HUES48 (cell line): ENCODE results near the gene NIPSNAP3A.
"Not testable (repeated sequence)": the region's sequence is repeated elsewhere in the genome, so short reads cannot be mapped to it uniquely, and the experiment has no call there.

Experiments
- H3K27ac ChIP-seq: one replicate; pipeline ENCODE4 v1.7.0; 2013; ENCODE audit warnings: low read depth, low read length, inconsistent platforms
- H3K27me3 ChIP-seq: 2 replicates; pipeline ENCODE4 v1.6.1; 2013; ENCODE audit warnings: mild to moderate bottlenecking, low read length; ENCODE audit not compliant: control insufficient read depth, insufficient read depth
- H3K36me3 ChIP-seq: 2 replicates; pipeline ENCODE4 v1.6.1; 2013; ENCODE audit warnings: low read length; ENCODE audit not compliant: control insufficient read depth, insufficient read depth
- H3K4me1 ChIP-seq: 2 replicates; pipeline ENCODE4 v1.6.1; 2013; ENCODE audit warnings: mild to moderate bottlenecking, low read length; ENCODE audit not compliant: control insufficient read depth, insufficient read depth
- H3K4me3 ChIP-seq: 2 replicates; pipeline ENCODE4 v1.5.1; 2013; ENCODE audit warnings: mild to moderate bottlenecking, low read depth, low read length
- H3K9ac ChIP-seq: 2 replicates; pipeline ENCODE4 v1.6.1; 2013; ENCODE audit warnings: mild to moderate bottlenecking, low read depth, low read length, moderate library complexity
- H3K9me3 ChIP-seq: 2 replicates; pipeline ENCODE4 v1.6.1; 2013; ENCODE audit warnings: low read length; ENCODE audit not compliant: control insufficient read depth, insufficient read depth

The NIPSNAP3A gene

GRCh38 chr9:104747565-104748358, at the start of gene NIPSNAP3A:
Gene NIPSNAP3A, plus strand, starts transcription at chr9:104747683. Its CDS starts 110 bp downstream, at chr9:104747793.
- Histone ChIP-seq H3K27ac (peak within 1 kb of the TSS; percentile 48), H3K4me3 (peak within 1 kb of the TSS; percentile 89), H3K9ac (peak within 1 kb of the TSS; percentile 52), H3K27me3 (no peaks in the 10 kb centered on the region), H3K36me3 (peaks cover 4% of the 10 kb centered on the region; the same call in 1 of the 2 replicates), H3K9me3 (no peaks in the 10 kb centered on the region), H3K4me1 (peaks cover 9% of the 10 kb centered on the region)

GRCh38 chr9:104700306-104700705, 47.2 kb upstream of the NIPSNAP3A start:
- H3K4me1 ChIP-seq: no peaks in the 10 kb centered on the region
- H3K4me3 ChIP-seq: no peak overlapping the region
- H3K36me3 ChIP-seq: no peaks in the 10 kb centered on the region
- no peak overlapping the region for H3K27ac ChIP-seq
- H3K9me3 ChIP-seq: no peaks in the 10 kb centered on the region
- no peaks in the 10 kb centered on the region for H3K27me3 ChIP-seq
- no peak overlapping the region for H3K9ac ChIP-seq

GRCh38 chr9:104708737-104709136, 38.7 kb upstream of the NIPSNAP3A start:
- H3K4me1 ChIP-seq: not testable (repeated sequence)

GRCh38 chr9:104711604-104712003, 35.9 kb upstream of the NIPSNAP3A start:
- no peak overlapping the region for H3K9ac ChIP-seq
- no peaks in the 10 kb centered on the region for H3K27me3 ChIP-seq
- no peak overlapping the region for H3K27ac ChIP-seq
- H3K9me3 ChIP-seq: no peaks in the 10 kb centered on the region
- no peak overlapping the region for H3K4me3 ChIP-seq
- H3K4me1 ChIP-seq: no peaks in the 10 kb centered on the region
- H3K36me3 ChIP-seq: no peaks in the 10 kb centered on the region

More at GRCh38 chr9:104708737-104709136, 38.7 kb upstream of the NIPSNAP3A start:
- not testable (repeated sequence) for H3K4me3 ChIP-seq, H3K27me3 ChIP-seq, H3K9ac ChIP-seq, H3K36me3 ChIP-seq, H3K9me3 ChIP-seq, H3K27ac ChIP-seq

- Histone ChIP-seq H3K4me1 (no peaks in the 10 kb centered on the region), H3K36me3 (no peaks in the 10 kb centered on the region), H3K27me3 (no peaks in the 10 kb centered on the region), H3K9me3 (no peaks in the 10 kb centered on the region), H3K9ac (no peak overlapping the region), H3K27ac (no peak overlapping the region), H3K4me3 (no peak overlapping the region)
These were observed 22.5 kb upstream of the NIPSNAP3A start for GRCh38 chr9:104725014-104725413.

GRCh38 chr9:104738452-104738851, 9.0 kb upstream of the NIPSNAP3A start:
- no peaks in the 10 kb centered on the region for H3K27me3 ChIP-seq
- no peaks in the 10 kb centered on the region for H3K36me3 ChIP-seq
- H3K9me3 ChIP-seq: no peaks in the 10 kb centered on the region
- H3K27ac ChIP-seq: no peak overlapping the region
- H3K4me1 ChIP-seq: no peaks in the 10 kb centered on the region
- no peak overlapping the region for H3K4me3 ChIP-seq
- no peak overlapping the region for H3K9ac ChIP-seq

GRCh38 chr9:104740621-104741020, 6.9 kb upstream of the NIPSNAP3A start:
- Histone ChIP-seq H3K36me3 (no peaks in the 10 kb centered on the region), H3K27ac (no peak overlapping the region), H3K4me3 (no peak overlapping the region), H3K9me3 (no peaks in the 10 kb centered on the region), H3K9ac (no peak overlapping the region), H3K4me1 (no peaks in the 10 kb centered on the region), H3K27me3 (no peaks in the 10 kb centered on the region)

GRCh38 chr9:104743376-104743985, 4.0 kb upstream of the NIPSNAP3A start:
- Histone ChIP-seq H3K4me3 (no peak overlapping the region), H3K9ac (no peak overlapping the region), H3K27me3 (no peaks in the 10 kb centered on the region), H3K4me1 (peaks cover 4% of the 10 kb centered on the region; the same call in 1 of the 2 replicates), H3K36me3 (no peaks in the 10 kb centered on the region), H3K9me3 (no peaks in the 10 kb centered on the region), H3K27ac (no peak overlapping the region)

GRCh38 chr9:104745852-104746251, 1.6 kb upstream of the NIPSNAP3A start:
- H3K9ac ChIP-seq: no peak overlapping the region
- no peak overlapping the region for H3K4me3 ChIP-seq
- H3K36me3 ChIP-seq: no peaks in the 10 kb centered on the region
- H3K27me3 ChIP-seq: no peaks in the 10 kb centered on the region
- H3K4me1 ChIP-seq: peaks cover 9% of the 10 kb centered on the region
- no peak overlapping the region for H3K27ac ChIP-seq
- no peaks in the 10 kb centered on the region for H3K9me3 ChIP-seq

- no peak overlapping the region for H3K9ac ChIP-seq
- peaks cover 9% of the 10 kb centered on the region for H3K4me1 ChIP-seq
- H3K27ac ChIP-seq: no peak overlapping the region
- H3K4me3 ChIP-seq: no peak overlapping the region
- H3K36me3 ChIP-seq: no peaks in the 10 kb centered on the region
- H3K9me3 ChIP-seq: no peaks in the 10 kb centered on the region
- no peaks in the 10 kb centered on the region for H3K27me3 ChIP-seq
These were observed 1.2 kb upstream of the NIPSNAP3A start for GRCh38 chr9:104746285-104746684.

- Histone ChIP-seq H3K36me3 (no peaks in the 10 kb centered on the region), H3K27ac (no peak overlapping the region), H3K4me3 (peak overlapping the region; percentile 89), H3K4me1 (peaks cover 9% of the 10 kb centered on the region), H3K27me3 (no peaks in the 10 kb centered on the region), H3K9me3 (no peaks in the 10 kb centered on the region), H3K9ac (0 out of 2 replicates have a peak overlapping the region, but pooled peaks have one; percentile 52)
These were observed 685 bp upstream of the NIPSNAP3A start for GRCh38 chr9:104746798-104747197.
